Right atrium auricular region (tissue), 2 donors: ENCODE measurements around the gene DHX40. TPM values are rescaled to one million over a fixed set of nuclear protein-coding genes. Genes with fewer than 3 reads are reported as not detected.

Source experiments
- DNase-seq: peaks from one replicate; pipeline ENCODE4 v3.0.0-alpha.2; 2019; ENCODE audit warnings: low spot score
- H3K27ac ChIP-seq, 2 donors: fragments of 200-600 bp; sonication (generic); 1 replicate in 1 of 2; 2 replicates in 1 of 2; pipeline ENCODE4 v1.5.1; 2016 to 2019
- H3K27me3 ChIP-seq, 2 donors: fragments of 200-600 bp; sonication (generic); one replicate each; pipeline versions ENCODE4 v1.5.1 to v1.6.0; 2017 to 2019
- H3K36me3 ChIP-seq: fragments of 200-600 bp; sonication (generic); one replicate; pipeline ENCODE4 v1.5.1; 2016
- H3K4me1 ChIP-seq, 2 donors: fragments of 200-600 bp; sonication (generic); one replicate each; pipeline versions ENCODE4 v1.5.1 to v1.6.0; 2017 to 2019
- H3K4me3 ChIP-seq, 2 donors: fragments of 200-600 bp; sonication (generic); 1 replicate in 1 of 2; 2 replicates in 1 of 2; pipeline ENCODE4 v1.5.1; 2017 to 2019; ENCODE audit warnings: mild to moderate bottlenecking in 1 of 2, moderate library complexity in 1 of 2
- H3K9me3 ChIP-seq, 2 donors: fragments of 200-600 bp; sonication (generic); one replicate each; pipeline ENCODE4 v1.5.1; 2019
- total RNA-seq, 2 donors: library from RNA; depleted of rRNA; stranded (reverse); fragments of >200 nt; gene quantifications; one replicate each; pipeline ENCODE4 v1.1.0, GENCODE V29; 2016
- TF ChIP-seq, protein P1 (sequence below), 2 donors: fragments of 200-600 bp; sonication (generic); IDR thresholded peaks; one replicate each; pipeline ENCODE4 v1.5.1; 2019; ENCODE audit warnings: antibody characterized with exemption in 2 of 2

Gene DHX40
- total RNA-seq, 2 donors from 2014 or later, result 22.1 to 22.7 TPM

DNA sequence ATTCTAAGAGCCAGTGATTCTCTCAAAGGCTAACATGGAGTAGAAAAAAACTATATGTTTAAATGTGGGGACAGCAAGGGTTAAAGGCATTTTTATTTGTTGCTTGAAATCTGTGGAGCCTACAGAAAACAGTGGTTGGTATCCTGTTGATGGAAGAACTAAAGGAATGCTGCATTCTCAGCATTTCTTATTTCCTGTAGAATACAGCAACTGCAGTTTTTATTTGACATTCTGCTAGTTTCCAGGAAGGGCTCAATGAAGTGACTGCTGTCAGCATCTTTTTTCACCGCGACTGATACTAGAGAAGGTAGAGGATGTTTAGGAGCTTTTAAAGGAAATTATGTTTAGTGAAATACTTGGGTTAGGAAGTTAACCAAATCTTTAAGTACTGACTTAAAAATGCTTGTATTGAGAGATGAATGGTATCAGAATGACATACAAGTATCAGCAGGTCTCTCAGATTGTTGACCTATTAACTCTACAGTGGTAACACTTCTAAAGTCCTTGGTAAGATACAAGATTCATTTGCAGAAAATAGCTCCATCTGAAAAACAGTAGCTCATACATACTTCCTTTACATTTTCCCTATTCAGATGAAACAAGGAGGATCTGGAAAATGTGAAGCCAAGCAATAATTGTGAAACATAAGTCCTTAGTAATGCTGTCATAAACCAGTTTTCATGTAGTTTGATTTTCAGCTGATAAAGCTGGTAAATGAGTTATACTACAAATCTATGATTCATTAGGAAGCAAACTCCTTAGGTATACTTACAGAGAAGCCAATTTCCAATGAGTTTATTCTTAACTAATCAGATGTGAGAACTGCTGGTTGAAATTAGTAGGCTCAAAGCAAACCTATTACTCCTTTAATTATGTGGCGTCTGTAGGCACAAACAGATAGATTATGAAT is 69.5 kb downstream of the DHX40 start:
- Histone ChIP-seq H3K36me3 (no peaks in the 10 kb centered on the region), H3K4me3 (no peak overlapping the region), H3K9me3 (no peaks in the 10 kb centered on the region), H3K4me1 (peaks cover 0 to 76% of the 10 kb centered on the region in 2 donors), H3K27ac (peak overlapping the region in 1 of 2 donors; percentile 13), H3K27me3 (no peaks in the 10 kb centered on the region)
- TF ChIP-seq, protein P1, sequence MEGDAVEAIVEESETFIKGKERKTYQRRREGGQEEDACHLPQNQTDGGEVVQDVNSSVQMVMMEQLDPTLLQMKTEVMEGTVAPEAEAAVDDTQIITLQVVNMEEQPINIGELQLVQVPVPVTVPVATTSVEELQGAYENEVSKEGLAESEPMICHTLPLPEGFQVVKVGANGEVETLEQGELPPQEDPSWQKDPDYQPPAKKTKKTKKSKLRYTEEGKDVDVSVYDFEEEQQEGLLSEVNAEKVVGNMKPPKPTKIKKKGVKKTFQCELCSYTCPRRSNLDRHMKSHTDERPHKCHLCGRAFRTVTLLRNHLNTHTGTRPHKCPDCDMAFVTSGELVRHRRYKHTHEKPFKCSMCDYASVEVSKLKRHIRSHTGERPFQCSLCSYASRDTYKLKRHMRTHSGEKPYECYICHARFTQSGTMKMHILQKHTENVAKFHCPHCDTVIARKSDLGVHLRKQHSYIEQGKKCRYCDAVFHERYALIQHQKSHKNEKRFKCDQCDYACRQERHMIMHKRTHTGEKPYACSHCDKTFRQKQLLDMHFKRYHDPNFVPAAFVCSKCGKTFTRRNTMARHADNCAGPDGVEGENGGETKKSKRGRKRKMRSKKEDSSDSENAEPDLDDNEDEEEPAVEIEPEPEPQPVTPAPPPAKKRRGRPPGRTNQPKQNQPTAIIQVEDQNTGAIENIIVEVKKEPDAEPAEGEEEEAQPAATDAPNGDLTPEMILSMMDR (IDR thresholded peaks at IDR 0.05), result no peak
- DNase-seq, result no peak

DNA sequence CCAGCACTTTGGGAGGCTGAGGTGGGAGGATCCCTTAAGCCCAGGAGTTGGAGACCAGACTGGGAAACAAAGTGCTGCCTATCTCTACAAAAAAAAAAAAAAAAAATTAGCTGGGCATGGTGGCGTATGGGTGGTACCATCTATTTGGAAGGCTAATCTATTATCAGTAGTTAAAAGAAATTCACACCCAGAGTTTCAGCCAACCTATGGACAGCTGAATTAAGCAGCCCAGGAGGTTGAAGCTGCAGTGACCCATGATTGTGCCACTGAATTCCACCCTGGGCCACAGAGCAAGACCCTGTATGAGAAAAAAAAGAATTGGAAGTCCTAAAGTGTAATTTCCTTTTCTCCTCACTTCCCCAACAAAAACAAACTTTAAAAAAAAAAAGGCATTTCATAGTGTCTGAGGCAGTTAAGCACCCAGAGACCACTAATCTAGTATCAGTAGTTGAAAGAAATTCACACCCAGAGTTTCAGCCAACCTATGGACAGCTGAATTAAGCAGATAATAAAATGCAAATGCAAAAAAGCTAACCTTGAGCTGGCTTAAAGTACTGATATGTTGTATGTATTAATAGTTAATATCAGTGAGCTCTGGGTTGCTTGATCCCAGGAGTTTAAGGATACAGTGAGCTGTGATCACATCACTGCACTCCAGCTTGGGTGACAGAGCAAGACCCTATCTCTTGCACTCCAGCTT is 72.4 kb downstream of the DHX40 start:
- Histone ChIP-seq H3K36me3 (no peaks in the 10 kb centered on the region), H3K27ac (no peak overlapping the region), H3K4me3 (no peak overlapping the region), H3K27me3 (no peaks in the 10 kb centered on the region), H3K9me3 (no peaks in the 10 kb centered on the region), H3K4me1 (peaks cover 0 to 76% of the 10 kb centered on the region in 2 donors)
- DNase-seq, result no peak
- TF ChIP-seq, protein P1 (IDR thresholded peaks at IDR 0.05), result no peak

DNA sequence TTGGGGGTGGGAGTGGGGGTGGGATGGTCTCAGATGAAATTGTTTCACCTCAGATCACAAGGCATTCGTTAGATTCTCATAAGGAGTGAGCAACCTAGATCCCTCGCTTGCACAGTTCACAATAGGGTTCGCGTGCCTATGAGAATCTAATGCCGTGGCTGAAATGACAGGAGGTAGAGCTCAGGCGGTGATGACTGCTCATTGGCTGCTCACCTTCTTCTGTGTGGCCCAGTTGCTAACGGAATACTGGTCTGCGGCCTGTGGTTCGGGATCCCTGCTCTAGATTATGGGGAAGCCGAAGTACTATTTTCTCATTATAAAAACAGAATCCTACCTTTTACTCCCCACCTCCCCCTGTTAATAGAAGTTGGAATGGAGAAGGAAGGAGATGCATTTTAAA is 73.1 kb downstream of the DHX40 start:
- no peak overlapping the region for H3K4me3 ChIP-seq
- H3K9me3 ChIP-seq, result no peaks in the 10 kb centered on the region
- H3K27me3 ChIP-seq, result no peaks in the 10 kb centered on the region
- peaks cover 0 to 76% of the 10 kb centered on the region in 2 donors for H3K4me1 ChIP-seq
- no peak for DNase-seq
- H3K27ac ChIP-seq, result no peak overlapping the region
- TF ChIP-seq, protein P1 (IDR thresholded peaks at IDR 0.05), result no peak
- no peaks in the 10 kb centered on the region for H3K36me3 ChIP-seq

DNA sequence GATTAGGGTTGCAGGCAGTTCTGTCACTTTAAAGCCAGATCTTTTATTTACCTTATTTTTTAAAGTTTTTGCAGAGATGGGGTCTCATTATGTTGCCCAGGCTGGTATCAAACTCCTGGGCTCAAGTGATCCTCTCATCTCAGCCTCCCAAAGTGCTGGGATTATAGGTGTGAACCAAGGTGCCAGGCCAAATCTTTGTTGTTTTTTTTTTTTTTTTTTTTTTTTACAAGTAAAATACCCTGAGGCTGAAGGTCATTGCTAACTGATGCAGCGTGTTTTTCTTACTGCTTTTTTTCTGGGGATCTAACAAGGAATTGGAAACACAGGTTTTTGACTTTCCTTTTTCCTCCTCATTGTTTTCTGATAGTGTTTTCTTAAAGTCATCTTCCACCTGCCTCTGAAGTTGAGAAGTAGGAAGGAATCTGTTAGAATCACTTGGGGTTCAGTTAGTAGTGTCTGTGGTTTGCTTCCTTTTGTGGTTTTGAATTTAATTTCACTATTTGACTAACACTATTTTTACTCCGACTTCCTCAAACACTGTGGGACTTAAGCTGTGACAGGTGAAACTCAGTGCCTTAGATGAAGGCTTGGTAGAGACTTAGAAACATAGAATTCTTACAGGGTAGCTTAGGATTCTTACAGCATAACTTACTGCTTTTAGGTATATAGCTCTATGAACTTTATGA is 76.5 kb downstream of the DHX40 start:
- H3K4me1 ChIP-seq, result peaks cover 0 to 66% of the 10 kb centered on the region in 2 donors
- H3K4me3 ChIP-seq, result no peak overlapping the region
- H3K27me3 ChIP-seq, result no peaks in the 10 kb centered on the region
- no peak overlapping the region for H3K27ac ChIP-seq
- TF ChIP-seq, protein P1 (IDR thresholded peaks at IDR 0.05), result no peak
- peaks cover 22% of the 10 kb centered on the region for H3K36me3 ChIP-seq
- DNase-seq, result no peak
- H3K9me3 ChIP-seq, result no peaks in the 10 kb centered on the region

DNA sequence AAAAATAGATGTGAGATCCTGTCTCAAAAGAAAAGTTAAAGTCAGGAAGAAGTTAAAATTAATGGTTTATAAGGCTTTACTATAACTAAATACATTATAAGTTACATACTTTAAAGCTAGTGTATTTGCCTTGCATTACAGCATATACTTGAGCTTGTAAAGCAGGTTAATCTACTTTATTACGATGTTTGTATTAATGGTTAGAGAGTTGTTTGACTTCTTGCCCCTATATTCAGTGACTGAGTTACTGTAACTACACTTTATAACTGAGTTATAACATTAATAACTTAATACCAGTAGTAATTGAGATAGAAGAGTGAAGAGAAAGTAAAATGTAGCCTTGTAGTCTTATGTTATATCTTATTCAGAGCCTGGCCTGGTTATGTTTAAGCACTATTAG is 77.2 kb downstream of the DHX40 start:
- Histone ChIP-seq H3K27me3 (no peaks in the 10 kb centered on the region), H3K27ac (no peak overlapping the region), H3K4me3 (no peak overlapping the region), H3K4me1 (peaks cover 0 to 64% of the 10 kb centered on the region in 2 donors), H3K36me3 (peaks cover 23% of the 10 kb centered on the region), H3K9me3 (no peaks in the 10 kb centered on the region)
- DNase-seq, result no peak
- TF ChIP-seq, protein P1 (IDR thresholded peaks at IDR 0.05), result no peak
